T-helper 1 cell treated with Interleukin-12 subunit alpha and Interleukin-12 subunit beta and Interleukin-4 antibody, amounts not matched to agents 30 μg/mL and 1 μg/mL, for 36 hours (primary cell): ENCODE data around the gene SH3BGRL.

Source experiments
- H3K27ac Mint-ChIP-seq: one replicate; pipeline ENCODE4 v1.8.0; 2021; ENCODE audit warnings: mild to moderate bottlenecking, mixed read lengths
- H3K27me3 Mint-ChIP-seq: one replicate; pipeline ENCODE4 v1.8.0; 2021; ENCODE audit warnings: low read depth, mixed read lengths
- H3K36me3 Mint-ChIP-seq: one replicate; pipeline ENCODE4 v1.8.0; 2021; ENCODE audit warnings: low read depth, mixed read lengths
- H3K4me1 Mint-ChIP-seq: one replicate; pipeline ENCODE4 v1.8.0; 2021; ENCODE audit warnings: low read depth, mixed read lengths
- H3K4me3 Mint-ChIP-seq: one replicate; pipeline ENCODE4 v1.8.0; 2021; ENCODE audit warnings: mild to moderate bottlenecking, moderate library complexity, mixed read lengths
- H3K9me3 Mint-ChIP-seq: one replicate; pipeline ENCODE4 v1.8.0; 2021; ENCODE audit warnings: mixed read lengths

The SH3BGRL gene

DNA sequence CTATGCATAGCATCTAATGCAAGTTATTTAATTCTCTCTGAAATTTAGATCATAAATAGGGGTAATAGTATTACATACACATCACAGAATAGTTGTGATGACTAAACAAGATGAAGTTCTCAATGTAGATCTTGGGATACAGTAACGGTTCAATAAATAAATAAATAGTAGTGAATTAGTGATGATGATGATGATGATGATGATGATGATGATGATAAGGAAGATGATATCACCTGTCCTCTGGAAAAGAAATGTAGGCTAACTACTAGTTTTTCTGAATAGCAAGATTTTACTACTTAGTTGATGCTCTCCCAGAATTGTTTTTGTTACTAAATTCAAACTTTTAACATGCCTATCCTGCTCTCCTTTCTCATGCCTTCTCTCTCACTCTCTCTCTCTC, 30.3 kb downstream of the SH3BGRL start:
- no peaks in the 10 kb centered on the region for H3K27me3 Mint-ChIP-seq
- H3K4me1 Mint-ChIP-seq, result no peaks in the 10 kb centered on the region
- no peaks in the 10 kb centered on the region for H3K9me3 Mint-ChIP-seq
- peaks cover 23% of the 10 kb centered on the region for H3K36me3 Mint-ChIP-seq
- H3K4me3 Mint-ChIP-seq, result no peak overlapping the region
- no peak overlapping the region for H3K27ac Mint-ChIP-seq

DNA sequence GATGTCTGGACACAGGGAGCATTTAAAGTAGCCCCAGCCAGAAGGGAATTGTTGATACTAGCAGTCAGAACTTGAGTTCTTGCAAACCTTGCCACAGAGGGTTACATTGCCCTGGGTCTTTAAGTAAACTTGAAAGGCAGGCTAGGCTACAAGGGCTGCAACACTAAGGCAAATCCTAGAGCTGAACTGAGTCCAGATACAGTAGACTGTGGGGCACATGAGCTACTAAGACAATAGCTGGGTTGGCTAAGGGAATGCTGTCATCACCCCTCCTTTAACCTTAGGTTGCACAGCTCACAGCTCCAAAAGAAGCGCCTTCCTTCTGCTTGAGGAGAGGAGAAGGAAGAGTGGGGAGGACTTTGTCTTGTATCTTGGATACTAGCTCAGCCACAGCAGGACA, 35.6 kb downstream of the SH3BGRL start:
- peaks cover 41% of the 10 kb centered on the region for H3K36me3 Mint-ChIP-seq
- H3K27me3 Mint-ChIP-seq, result no peaks in the 10 kb centered on the region
- H3K4me3 Mint-ChIP-seq, result no peak overlapping the region
- peaks cover 9% of the 10 kb centered on the region for H3K9me3 Mint-ChIP-seq
- no peak overlapping the region for H3K27ac Mint-ChIP-seq
- H3K4me1 Mint-ChIP-seq, result no peaks in the 10 kb centered on the region

DNA sequence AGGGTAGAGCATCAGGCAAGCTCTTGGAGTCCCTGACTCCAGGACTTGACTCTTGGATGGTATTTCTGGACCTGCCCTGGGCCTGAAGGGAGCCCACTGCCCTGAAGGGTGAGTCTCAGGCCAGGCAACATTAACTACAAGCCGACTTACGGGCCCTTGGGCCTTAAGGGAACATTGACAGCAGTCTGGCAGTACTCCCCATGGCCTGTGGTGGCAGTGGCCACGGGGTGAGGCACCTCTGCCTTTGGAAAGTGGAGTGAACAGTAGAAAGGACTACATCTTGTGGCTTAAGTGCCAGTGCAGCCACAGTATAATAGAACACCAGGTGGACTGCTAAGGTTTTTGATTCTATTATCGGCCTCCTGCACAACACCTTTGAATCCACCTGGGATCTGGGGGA, 36.3 kb downstream of the SH3BGRL start:
- Mint-ChIP-seq H3K4me1 (no peaks in the 10 kb centered on the region), H3K9me3 (peaks cover 9% of the 10 kb centered on the region), H3K27ac (no peak overlapping the region), H3K27me3 (no peaks in the 10 kb centered on the region), H3K36me3 (peaks cover 39% of the 10 kb centered on the region), H3K4me3 (no peak overlapping the region)

DNA sequence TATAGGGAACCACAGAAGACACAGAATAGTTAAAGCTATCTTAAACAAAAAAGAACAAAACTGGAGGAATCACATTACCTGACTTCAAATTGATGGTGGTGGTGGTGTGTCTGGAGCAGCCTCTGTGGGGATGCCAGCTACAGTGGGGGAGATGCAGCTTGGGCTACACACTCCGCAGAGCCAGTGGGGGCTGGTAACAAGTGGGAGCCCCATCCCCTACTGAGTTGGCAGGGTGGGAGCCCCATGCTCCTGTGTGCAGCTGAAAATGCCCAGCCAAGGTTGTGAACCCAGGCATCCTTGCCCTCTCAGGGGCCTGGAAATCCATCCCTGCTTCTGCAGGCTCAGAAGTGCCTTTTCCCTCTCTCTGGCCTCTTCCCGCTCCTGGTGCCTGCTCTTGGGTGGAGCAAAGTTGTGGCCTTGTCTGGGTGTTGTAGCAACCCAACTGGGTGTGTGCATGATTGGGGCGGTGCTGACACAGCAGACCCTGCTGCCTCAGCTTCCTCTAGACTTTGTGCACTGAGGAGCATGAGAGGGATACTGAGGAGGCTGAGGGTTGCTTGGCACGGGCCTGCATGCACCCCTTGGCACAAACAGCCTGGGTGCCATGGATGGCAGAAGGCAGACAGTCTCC, 38.9 kb downstream of the SH3BGRL start:
- Mint-ChIP-seq H3K27ac (no peak overlapping the region), H3K36me3 (peaks cover 32% of the 10 kb centered on the region)

DNA sequence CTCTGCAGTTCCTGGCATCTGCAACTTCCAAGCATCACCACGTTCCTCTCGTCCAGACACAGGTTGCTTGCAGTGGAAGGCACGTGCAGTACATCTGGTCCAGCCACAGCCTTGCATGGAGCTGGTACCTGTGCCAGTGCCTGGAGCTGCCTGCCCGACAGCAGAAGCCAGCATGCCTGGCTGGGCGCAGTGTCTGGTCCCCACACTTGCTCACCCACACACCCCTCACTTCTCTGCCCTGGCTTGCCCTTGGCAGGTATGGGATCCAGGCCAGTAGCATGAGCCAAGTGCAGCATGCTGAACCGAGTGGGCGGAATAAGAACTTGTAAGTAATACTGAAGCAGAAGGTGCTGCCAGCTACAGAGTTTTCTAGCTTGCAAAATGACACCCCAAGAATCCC, 39.9 kb downstream of the SH3BGRL start:
- Mint-ChIP-seq H3K4me1 (no peaks in the 10 kb centered on the region), H3K4me3 (no peak overlapping the region), H3K9me3 (peaks cover 9% of the 10 kb centered on the region), H3K27ac (no peak overlapping the region), H3K36me3 (peaks cover 25% of the 10 kb centered on the region), H3K27me3 (no peaks in the 10 kb centered on the region)

More for the DNA sequence above, 38.9 kb downstream of the SH3BGRL start:
- peaks cover 9% of the 10 kb centered on the region for H3K9me3 Mint-ChIP-seq
- H3K4me1 Mint-ChIP-seq, result no peaks in the 10 kb centered on the region
- no peak overlapping the region for H3K4me3 Mint-ChIP-seq
- no peaks in the 10 kb centered on the region for H3K27me3 Mint-ChIP-seq

DNA sequence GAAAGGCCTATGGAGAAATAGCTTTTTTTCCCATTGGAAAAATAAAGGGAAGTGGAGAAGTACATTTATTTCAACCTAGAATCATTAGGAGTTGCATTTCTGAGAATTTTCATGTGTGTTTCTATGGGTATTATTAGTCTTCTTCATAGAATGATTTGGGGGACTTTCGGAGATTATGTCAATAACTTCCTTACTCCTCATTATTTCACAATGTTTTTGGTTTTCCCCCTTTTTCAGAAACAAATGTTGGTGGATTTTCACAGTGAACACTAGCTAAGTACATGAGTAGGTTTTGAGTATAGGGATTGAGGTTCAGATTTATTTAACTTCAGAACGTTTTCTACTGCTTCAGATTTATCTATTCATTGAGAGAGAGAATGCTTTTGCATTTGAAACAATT, 54.0 kb downstream of the SH3BGRL start:
- H3K4me1 Mint-ChIP-seq, result peaks cover 3% of the 10 kb centered on the region
- no peaks in the 10 kb centered on the region for H3K9me3 Mint-ChIP-seq
- H3K4me3 Mint-ChIP-seq, result no peak overlapping the region
- no peaks in the 10 kb centered on the region for H3K36me3 Mint-ChIP-seq
- H3K27ac Mint-ChIP-seq, result no peak overlapping the region
- no peaks in the 10 kb centered on the region for H3K27me3 Mint-ChIP-seq

DNA sequence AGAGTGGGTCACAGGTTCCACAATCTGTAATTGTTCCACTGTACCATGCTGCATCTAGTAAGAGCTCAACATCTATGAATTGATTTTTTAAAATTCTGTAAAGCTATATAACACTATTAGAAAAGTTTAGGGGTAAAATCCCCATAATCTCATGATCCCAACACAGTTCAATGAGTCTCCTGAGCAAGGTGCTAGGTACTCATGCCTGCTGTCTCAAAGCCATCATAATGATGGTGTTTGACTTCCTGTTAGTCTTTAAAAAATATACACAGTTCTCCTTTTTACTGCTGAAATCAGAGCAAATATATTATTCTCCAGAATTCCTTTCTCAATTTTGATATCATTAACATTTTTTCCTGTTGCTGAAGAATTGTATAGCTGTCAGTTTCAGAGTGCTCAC, 55.9 kb downstream of the SH3BGRL start:
- peaks cover 3% of the 10 kb centered on the region for H3K4me1 Mint-ChIP-seq

DNA sequence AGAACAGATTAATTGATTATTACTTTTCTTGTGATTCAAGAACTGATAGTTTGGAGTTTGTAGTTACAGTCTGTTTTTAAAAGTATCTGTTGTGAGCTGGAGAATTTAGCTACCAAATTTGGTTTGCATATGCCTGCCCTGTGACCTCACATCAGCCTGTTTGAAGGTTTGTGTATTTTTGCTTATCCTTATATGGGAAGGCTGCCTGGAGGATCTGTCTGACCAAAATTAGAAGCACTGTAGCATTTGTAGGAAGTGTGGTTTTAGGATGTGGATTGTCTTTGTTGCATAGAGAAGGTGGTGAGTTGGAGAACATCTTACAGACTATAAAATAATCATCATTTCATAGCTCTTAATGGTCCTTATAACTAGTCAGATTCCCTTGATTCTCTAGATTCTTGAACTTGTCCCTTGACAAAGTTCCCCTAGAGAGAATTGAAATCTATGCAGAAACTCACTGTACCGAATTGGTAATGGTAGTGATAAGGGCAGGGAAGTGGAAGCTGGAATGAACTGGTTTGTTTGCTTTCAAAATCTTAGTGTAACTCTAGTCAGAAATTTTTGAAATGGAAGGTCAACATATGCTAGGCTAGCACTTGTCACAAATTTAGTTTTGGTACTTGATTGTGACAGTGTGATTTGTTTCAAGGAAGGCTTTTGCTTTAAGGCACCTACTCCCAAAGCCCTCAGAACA, 57.3 kb downstream of the SH3BGRL start:
- Mint-ChIP-seq H3K4me1 (peaks cover 3% of the 10 kb centered on the region), H3K36me3 (no peaks in the 10 kb centered on the region), H3K9me3 (no peaks in the 10 kb centered on the region), H3K4me3 (no peak overlapping the region), H3K27ac (no peak overlapping the region), H3K27me3 (no peaks in the 10 kb centered on the region)

More for the DNA sequence above, 55.9 kb downstream of the SH3BGRL start:
- Mint-ChIP-seq H3K36me3 (no peaks in the 10 kb centered on the region), H3K4me3 (no peak overlapping the region), H3K9me3 (no peaks in the 10 kb centered on the region), H3K27ac (no peak overlapping the region), H3K27me3 (no peaks in the 10 kb centered on the region)

DNA sequence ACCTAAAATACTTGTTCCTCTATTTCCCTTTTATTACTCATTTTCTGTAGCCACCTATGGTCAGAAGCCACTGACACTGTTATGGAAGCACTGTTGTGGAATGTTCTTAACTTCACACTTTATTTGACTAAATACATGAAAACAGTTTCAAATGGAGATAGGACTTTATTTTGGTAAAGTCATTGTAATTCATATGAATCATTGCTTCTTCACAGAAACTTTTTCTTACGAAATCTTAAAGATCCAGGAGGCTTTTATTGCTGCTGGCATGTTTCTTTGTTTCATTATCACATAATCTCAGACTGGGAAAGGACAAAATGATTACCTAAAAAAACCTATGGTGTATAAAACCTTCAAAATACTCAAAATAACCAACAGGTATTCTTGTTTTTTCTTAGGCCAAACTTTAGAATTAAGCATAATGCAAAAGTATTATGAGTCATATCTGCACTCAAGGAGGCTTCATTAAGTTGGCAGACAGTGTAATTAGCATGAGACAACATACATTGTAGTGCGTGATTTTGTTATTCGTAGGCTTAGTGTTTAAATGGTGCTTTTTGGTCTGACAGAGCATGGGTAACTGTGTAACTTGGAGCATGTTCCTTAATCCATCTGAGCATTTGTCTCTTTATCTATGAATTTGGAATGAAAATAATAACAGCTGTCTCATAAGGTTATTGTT, 58.0 kb downstream of the SH3BGRL start:
- no peak overlapping the region for H3K27ac Mint-ChIP-seq
- H3K9me3 Mint-ChIP-seq, result no peaks in the 10 kb centered on the region
- H3K27me3 Mint-ChIP-seq, result no peaks in the 10 kb centered on the region
- H3K4me1 Mint-ChIP-seq, result peaks cover 3% of the 10 kb centered on the region
- H3K36me3 Mint-ChIP-seq, result no peaks in the 10 kb centered on the region
- H3K4me3 Mint-ChIP-seq, result no peak overlapping the region

DNA sequence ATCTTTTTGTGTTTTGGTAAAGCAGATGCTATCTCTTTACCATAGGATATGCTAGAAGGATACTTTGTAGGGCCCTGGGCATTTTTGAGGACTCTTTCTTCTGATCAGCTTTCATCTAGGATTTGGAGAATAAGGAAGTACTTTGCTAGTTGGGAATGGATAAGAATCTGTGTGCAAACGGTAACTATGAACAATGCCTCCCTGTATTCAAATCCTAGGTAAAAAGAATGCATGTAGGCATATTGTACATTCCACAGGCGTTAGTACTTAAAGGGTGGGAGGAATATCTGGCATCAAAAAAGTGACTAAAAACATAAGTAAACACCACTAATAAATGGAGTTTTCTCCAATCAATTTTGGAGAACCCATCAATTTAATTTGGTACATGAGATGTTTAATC, 59.7 kb downstream of the SH3BGRL start:
- Mint-ChIP-seq H3K27ac (no peak overlapping the region), H3K4me3 (no peak overlapping the region), H3K4me1 (peaks cover 3% of the 10 kb centered on the region), H3K36me3 (no peaks in the 10 kb centered on the region), H3K27me3 (no peaks in the 10 kb centered on the region), H3K9me3 (no peaks in the 10 kb centered on the region)

DNA sequence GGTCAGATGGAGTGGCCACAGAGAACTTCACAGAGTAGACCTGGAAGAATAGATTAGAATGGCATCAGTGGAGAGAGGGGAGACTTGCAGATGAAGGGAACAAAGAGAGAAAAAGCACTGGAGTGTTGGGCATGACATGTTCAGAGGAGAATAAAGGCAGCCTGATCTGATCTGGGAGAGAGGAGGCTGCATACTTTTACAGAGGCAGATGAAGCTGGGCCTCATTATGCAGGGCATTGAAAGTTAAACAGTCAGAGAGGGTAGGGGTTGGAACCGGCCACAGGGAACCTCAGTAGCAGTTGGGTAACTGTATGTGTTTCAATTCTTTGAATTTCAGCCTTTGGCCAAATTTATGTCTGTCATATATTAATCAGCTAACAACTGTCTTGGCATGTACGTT, 61.2 kb downstream of the SH3BGRL start:
- peaks cover 3% of the 10 kb centered on the region for H3K4me1 Mint-ChIP-seq
- H3K4me3 Mint-ChIP-seq, result no peak overlapping the region
- H3K27ac Mint-ChIP-seq, result no peak overlapping the region
- no peaks in the 10 kb centered on the region for H3K27me3 Mint-ChIP-seq
- H3K36me3 Mint-ChIP-seq, result peaks cover 4% of the 10 kb centered on the region
- peaks cover under 1% of the 10 kb centered on the region for H3K9me3 Mint-ChIP-seq

DNA sequence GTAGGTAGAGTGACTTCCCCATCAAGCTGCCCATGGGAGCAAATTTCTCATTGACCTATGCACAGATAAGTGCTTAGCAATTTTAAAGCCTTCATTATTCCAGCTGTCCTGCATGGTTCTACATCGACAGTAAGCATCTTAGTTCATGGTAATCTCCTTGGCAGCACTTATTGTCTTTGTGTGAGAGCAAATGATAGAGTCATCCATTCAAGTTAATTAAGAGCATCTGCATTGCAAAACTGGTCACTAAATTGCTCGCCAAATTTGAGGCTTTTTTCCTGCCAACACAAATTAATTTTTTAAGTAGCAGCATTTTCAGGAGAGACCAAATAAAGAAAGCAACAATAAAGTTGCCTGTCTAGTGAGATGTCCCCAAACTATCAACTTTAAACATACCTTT, 76.7 kb downstream of the SH3BGRL start:
- H3K36me3 Mint-ChIP-seq, result peaks cover 35% of the 10 kb centered on the region

DNA sequence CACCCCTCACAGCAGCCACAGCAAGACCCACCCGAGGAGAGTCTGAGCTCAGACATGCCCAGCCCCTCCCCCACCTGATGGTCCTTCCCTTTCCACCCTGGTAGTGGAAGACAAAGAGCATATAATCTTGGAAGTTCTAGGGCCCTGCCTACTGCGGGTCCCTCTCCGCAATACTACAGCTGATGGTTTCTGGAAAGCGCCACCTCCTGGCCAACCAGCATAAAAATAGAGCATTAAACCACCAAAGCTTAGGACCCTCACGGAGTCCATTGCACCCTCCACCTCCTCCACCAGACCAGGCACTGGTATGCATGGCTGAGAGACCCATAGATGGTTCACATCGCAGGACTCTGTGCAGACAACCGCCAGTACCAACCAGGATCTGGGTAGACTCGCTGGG, 78.2 kb downstream of the SH3BGRL start:
- Mint-ChIP-seq H3K4me1 (no peaks in the 10 kb centered on the region), H3K27ac (no peak overlapping the region), H3K27me3 (no peaks in the 10 kb centered on the region), H3K4me3 (no peak overlapping the region), H3K36me3 (peaks cover 41% of the 10 kb centered on the region), H3K9me3 (peaks cover 18% of the 10 kb centered on the region)

More for the DNA sequence above, 76.7 kb downstream of the SH3BGRL start:
- Mint-ChIP-seq H3K9me3 (peaks cover 10% of the 10 kb centered on the region), H3K27ac (no peak overlapping the region), H3K4me1 (no peaks in the 10 kb centered on the region), H3K27me3 (no peaks in the 10 kb centered on the region), H3K4me3 (no peak overlapping the region)

DNA sequence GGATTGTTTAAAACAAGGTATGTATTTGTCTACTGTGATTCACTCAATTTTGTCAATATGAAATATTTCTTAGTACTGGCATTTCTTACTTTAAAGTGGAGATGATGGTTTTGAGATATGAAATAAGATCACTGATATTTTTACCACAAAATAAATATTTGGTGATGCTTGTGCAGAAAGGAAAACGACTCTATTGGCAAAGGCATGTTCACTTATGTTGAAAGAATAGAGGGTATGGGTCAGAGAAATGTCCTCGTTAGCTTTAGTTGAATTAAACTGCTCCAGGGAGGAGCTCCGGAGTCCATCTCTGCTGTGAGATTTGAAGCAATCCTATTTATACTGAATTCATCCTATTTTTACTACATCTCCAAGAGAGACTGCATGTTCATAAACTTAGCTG, 84.2 kb downstream of the SH3BGRL start:
- Mint-ChIP-seq H3K4me3 (no peak overlapping the region), H3K27ac (no peak overlapping the region), H3K9me3 (peaks cover 30% of the 10 kb centered on the region), H3K36me3 (peaks cover 27% of the 10 kb centered on the region), H3K4me1 (no peaks in the 10 kb centered on the region), H3K27me3 (no peaks in the 10 kb centered on the region)

DNA sequence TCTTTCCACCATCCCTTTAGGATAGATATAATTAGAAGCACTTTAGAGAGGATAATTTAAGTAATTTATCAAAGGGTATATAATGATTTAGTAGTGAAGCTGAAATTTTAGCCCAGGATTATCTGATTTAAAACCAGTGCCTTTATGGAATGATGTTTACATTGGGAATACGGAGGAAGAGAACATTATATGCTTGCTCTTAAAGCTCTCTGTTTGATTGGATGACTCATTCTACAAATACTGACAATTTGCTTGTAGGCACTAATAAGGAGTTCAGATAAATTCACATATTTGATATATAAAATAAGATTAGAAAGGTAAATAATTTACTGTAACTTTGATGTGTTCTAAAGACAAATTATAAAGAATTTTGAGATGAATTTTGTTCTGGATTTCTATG, 84.7 kb downstream of the SH3BGRL start:
- Mint-ChIP-seq H3K4me1 (no peaks in the 10 kb centered on the region), H3K9me3 (peaks cover 29% of the 10 kb centered on the region), H3K27ac (no peak overlapping the region), H3K27me3 (no peaks in the 10 kb centered on the region), H3K4me3 (no peak overlapping the region), H3K36me3 (peaks cover 23% of the 10 kb centered on the region)
